GM21390 (cell line): ENCODE measurements around the gene ZNF804A.

Experiments
- ATAC-seq: cut with Tn5 transposase; IDR thresholded peaks from one replicate; pipeline ENCODE4 v1.9.1; 2021; ENCODE audit not compliant: unreplicated experiment

ZNF804A gene

GRCh38 chr2:184610891-184611290 lies 12.6 kb downstream of the ZNF804A start:
- ATAC-seq, result no peak

GRCh38 chr2:184611361-184612085 lies 13.2 kb downstream of the ZNF804A start:
- ATAC-seq, result no peak

GRCh38 chr2:184620367-184620766 lies 22.0 kb downstream of the ZNF804A start:
- no peak for ATAC-seq

GRCh38 chr2:184624311-184624710 lies 26.0 kb downstream of the ZNF804A start:
- no peak for ATAC-seq

- ATAC-seq, result no peak
These were observed 29.7 kb downstream of the ZNF804A start for GRCh38 chr2:184628051-184628450.

- no peak for ATAC-seq
These were observed 35.4 kb downstream of the ZNF804A start for GRCh38 chr2:184633726-184634125.

- ATAC-seq, result no peak
These were observed 39.5 kb downstream of the ZNF804A start for GRCh38 chr2:184637781-184638180.

GRCh38 chr2:184644685-184645084 lies 46.4 kb downstream of the ZNF804A start:
- ATAC-seq, result no peak

- peak; percentile 91 for ATAC-seq
These were observed 47.8 kb downstream of the ZNF804A start for GRCh38 chr2:184646177-184646576.

GRCh38 chr2:184646593-184646992 lies 48.3 kb downstream of the ZNF804A start:
- no peak for ATAC-seq

GRCh38 chr2:184654945-184655344 lies 56.6 kb downstream of the ZNF804A start:
- ATAC-seq, result no peak

- no peak for ATAC-seq
These were observed 78.8 kb downstream of the ZNF804A start for GRCh38 chr2:184677171-184677570.

GRCh38 chr2:184679219-184680018 lies 81.1 kb downstream of the ZNF804A start:
- no peak for ATAC-seq

GRCh38 chr2:184680825-184681224 lies 82.5 kb downstream of the ZNF804A start:
- no peak for ATAC-seq

GRCh38 chr2:184681642-184682321 lies 83.5 kb downstream of the ZNF804A start:
- ATAC-seq, result no peak

GRCh38 chr2:184683911-184684310 lies 85.6 kb downstream of the ZNF804A start:
- ATAC-seq, result no peak

GRCh38 chr2:184685999-184686841 lies 87.9 kb downstream of the ZNF804A start:
- ATAC-seq, result no peak

- no peak for ATAC-seq
These were observed 91.3 kb downstream of the ZNF804A start for GRCh38 chr2:184689638-184690037.

GRCh38 chr2:184692141-184692734 lies 93.9 kb downstream of the ZNF804A start:
- no peak for ATAC-seq

- ATAC-seq, result no peak
These were observed 98.3 kb downstream of the ZNF804A start for GRCh38 chr2:184696644-184697043.
